Right ventricle myocardium inferior (tissue), 1 donor: ENCODE measurements around the gene MTMR8. TPM values are rescaled to one million over a fixed set of nuclear protein-coding genes. Genes with fewer than 3 reads are reported as not detected.
"Not testable (repeated sequence)": the region's sequence is repeated elsewhere in the genome, so short reads cannot be mapped to it uniquely, and the experiment has no call there.

ENCODE experiments used
- ATAC-seq: fragments of 200-7000 bp; cut with Tn5 transposase; one replicate; pipeline ENCODE4 v1.9.1; 2020; ENCODE audit warnings: mild to moderate bottlenecking, moderate library complexity
- DNase-seq: peaks from one replicate; pipeline ENCODE4 v3.0.0; 2021; ENCODE audit errors: missing footprints
- intact Hi-C: fragments of 100-400 bp; cut with DNase I; formaldehyde crosslinking; loops from one replicate; pipeline ENCODE4 v1.11.0; 2022
- long read RNA-seq: library from polyadenylated mRNA; unstranded; transcript quantifications from one replicate; pipeline ENCODE4 v2.0.0, GENCODE V29; 2021
- total RNA-seq: library from RNA; stranded (reverse); fragmentation: NEBNext Ultra II Directional; extraction: Animal tissue kit (Norgen Biotek cat#: 25700); gene quantifications from one replicate; pipeline ENCODE4 v1.2.1, GENCODE V29; 2021
- donor health status: DM: no; HTN: yes; CAD: no; lungs with severe emphysema.

Gene MTMR8
- total RNA-seq: 0.41 TPM
- long read RNA-seq: 0 reads

DNA sequence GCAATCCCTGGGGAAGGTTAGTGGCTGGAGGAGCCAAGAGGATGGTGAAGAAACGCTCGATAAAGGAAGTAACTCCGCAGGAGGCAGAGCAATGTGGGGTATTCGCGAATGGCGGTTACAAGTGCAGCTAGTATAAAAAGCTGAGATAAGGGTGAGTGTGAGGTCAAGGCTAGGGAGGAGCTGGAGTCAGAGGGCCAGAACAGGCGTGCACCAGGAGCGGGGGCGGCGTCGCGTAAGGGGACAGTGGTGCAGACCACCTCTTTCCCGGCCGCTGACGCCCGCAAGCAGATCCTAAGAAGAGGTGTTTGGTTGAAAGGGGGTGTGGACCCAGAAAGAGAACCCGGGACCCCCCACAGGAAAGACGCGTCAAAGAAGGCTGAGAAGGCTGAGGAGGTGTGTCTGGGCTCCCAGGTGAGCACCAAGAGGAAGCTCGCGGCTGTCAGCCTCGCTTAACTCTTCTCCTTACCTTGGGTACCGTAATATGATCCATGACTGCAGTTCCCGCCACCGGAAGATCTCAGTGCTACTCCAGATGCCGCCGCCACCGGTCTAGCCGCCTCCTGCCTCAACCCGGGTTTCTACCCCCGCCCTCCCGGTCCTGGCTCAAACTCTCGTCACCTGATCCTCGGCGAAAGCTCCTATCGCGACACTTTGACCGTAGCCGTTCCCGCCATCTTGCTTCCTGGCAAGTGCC, at the start of gene MTMR8:
Gene MTMR8 (minus strand): TSS at position 579 of the 694 bp plus-strand sequence. CDS start 89 bp downstream, at position 490.
- peak; percentile 62 for DNase-seq
- ATAC-seq: peak; percentile 75
- intact Hi-C loops: no loop called here

DNA sequence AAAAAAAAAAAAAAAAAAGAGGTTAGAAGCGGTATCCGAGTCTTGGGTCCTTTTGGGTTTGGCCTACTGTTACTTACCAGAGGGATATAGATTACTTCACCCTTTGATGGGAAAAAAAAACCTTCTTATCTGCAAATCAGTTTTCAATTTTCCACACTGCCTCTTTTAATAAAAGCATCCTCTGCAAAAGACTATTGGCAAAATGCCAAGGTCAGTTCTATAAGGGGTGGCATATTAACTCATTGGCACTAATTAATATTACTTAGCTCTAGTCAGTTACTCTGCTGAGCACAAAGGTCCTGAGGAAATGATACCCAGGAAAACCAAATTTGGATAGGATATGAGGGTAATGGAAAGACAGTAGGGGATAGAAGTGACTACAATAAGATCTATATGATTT, 44.3 kb upstream of the MTMR8 start:
- DNase-seq (no peak), ATAC-seq (no peak)
- intact Hi-C loops: no loop called here

DNA sequence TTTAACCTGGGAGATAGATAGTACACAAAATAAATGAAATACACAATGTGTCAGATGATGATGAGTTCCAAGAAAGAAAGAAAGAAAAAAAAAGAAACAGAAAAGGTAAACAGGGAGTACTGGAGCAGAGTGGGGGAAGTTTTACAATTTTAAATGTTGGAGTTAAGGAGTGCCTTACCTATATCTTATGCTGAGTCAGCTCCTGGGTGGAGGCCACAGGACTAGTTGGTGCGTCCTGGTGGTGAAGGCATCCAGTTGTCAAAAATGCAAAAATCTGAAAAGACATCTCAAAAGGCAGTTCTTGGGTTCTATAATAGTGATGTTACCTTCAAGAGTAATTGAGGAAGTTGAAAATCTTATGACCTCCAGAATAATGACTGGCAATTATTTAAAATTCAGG, 42.4 kb upstream of the MTMR8 start:
- DNase-seq: no peak
- intact Hi-C loops: no loop called here
- no peak for ATAC-seq

DNA sequence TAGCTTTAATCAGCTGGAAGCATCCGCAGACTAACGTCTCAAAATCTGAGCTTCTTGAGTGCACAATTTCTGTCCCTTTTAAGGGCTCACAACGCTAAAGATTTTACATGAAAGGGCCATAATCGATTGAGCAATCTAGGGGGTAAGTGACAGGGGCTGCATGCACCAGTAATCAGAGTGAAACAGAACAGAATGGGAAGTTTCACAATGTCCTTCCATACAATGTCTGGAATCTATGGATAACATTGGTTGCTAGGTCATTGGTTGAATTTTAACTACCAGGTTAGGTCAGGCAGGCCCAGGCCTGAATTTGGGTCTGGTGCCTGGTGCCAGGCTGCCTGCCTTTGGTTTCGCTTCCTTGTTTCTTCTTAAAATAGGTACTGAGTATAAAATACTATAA, 42.0 kb upstream of the MTMR8 start:
- intact Hi-C loops: no loop called here

DNA sequence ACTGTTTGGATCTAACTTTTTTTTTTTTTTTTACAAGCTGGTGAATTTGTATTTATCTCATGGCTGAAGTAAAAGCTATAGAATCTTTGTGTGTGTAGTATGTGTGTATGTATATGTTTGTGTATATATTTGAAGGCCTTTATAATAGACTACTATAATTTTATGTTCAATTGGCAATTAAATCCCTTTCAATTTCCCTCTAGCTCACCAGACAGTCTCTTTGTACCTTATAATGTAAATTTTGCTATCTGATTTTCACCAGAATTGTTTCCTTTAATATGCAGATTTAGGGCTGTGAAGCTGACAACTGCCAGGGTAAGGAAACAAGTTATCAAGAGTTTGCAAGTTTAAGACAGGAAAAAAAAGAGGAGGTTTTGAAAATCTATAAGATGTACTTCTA, 33.1 kb upstream of the MTMR8 start:
- DNase-seq (no peak), ATAC-seq (no peak)
- intact Hi-C loops: no loop called here

More for the DNA sequence above, 42.0 kb upstream of the MTMR8 start:
- DNase-seq (no peak), ATAC-seq (no peak)

DNA sequence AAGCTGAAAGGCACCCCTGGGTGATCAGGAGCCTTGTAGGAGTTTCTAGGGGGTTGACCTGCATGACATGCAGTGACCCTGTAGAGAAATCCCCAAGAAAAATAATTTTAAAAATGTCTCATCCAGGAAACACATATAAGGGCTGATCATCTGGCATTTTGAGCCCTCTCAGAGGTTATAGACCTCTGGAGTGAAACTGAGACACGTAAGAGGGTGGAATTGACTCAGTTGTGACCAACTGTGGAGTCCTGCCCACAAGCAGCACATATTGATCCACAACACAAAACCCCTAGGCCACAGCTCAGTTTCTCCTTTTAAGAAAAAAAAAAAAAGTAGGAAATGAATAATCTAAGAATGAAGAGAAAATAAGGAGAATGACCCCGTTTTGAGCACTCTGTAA, 32.5 kb upstream of the MTMR8 start:
- DNase-seq (no peak), ATAC-seq (no peak)
- intact Hi-C loops: no loop called here

DNA sequence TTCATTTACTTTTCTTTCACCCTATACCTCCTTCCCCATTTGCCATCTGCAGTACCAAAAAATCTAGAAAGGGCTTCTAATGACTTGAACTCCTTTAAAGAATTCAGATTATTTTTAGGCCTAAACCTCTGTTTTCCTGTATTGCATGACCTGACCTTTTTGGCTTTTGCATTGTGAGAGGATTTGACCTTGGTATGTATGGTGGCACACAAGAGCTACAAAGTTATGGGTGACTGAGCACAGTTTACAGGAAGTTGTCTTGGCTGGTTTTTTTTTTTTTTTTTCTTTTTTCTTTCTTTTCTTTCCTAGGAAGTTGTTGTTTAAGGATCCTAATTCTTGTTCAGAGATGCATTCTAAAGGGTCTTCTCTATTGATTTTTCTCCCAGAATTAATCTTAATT, 32.0 kb upstream of the MTMR8 start:
- intact Hi-C loops: no loop called here
- ATAC-seq (no peak), DNase-seq (no peak)

DNA sequence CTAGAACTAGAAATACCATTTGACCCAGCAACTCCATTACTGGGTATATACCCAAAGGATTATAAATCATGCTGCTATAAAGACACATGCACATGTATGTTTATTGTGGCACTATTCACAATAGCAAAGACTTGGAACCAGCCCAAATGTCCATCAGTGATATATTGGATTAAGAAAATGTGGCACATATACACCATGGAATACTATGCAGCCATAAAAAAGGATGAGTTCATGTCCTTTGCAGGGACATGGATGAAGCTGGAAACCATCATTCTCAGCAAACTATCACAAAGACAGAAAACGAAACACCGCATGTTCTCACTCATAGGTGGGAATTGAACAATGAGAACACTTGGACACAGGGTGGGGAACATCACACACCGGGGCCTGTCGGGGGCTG, 14.5 kb upstream of the MTMR8 start:
- DNase-seq, intact Hi-C loops, ATAC-seq: not testable (repeated sequence)

DNA sequence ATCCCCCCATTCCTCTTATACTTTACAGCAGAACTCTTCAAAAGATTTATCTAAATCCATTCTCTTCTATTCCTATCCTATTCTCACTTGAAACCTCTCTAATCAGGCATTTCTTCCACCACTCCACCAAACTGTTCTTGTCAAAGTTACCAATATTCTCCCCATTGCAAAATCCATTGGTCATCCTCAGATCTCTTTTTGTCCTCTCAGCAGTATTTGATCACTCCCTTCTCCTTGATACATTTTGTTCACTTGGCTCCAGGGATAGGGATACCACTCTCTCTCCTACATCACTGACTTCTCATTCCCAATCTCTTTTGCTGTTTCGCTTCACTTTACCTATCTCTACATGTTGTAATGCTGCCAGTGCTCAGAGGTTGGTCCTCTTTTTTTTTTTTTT, 2.8 kb upstream of the MTMR8 start:
- ATAC-seq (no peak), DNase-seq (no peak)
- intact Hi-C loops: no loop called here

DNA sequence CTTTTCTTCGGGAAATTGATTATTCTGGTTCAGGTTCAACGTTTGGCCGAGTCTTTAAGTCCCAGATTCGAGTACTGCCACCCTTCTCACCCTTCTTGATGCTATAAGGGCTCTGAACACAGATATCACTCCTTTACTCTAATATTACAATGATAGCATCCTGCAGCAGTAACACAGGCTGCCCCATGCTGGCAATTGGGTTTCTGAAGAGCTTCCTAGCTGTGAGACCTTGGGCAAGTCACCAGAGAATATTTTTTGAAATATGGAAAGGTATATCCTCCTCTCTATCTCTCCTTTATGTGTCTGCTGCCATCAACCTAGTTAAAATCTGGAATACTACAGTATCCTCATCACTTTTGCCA, 297 bp upstream of the MTMR8 start:
- no peak for DNase-seq
- no peak for ATAC-seq
- intact Hi-C loops: no loop called here

DNA sequence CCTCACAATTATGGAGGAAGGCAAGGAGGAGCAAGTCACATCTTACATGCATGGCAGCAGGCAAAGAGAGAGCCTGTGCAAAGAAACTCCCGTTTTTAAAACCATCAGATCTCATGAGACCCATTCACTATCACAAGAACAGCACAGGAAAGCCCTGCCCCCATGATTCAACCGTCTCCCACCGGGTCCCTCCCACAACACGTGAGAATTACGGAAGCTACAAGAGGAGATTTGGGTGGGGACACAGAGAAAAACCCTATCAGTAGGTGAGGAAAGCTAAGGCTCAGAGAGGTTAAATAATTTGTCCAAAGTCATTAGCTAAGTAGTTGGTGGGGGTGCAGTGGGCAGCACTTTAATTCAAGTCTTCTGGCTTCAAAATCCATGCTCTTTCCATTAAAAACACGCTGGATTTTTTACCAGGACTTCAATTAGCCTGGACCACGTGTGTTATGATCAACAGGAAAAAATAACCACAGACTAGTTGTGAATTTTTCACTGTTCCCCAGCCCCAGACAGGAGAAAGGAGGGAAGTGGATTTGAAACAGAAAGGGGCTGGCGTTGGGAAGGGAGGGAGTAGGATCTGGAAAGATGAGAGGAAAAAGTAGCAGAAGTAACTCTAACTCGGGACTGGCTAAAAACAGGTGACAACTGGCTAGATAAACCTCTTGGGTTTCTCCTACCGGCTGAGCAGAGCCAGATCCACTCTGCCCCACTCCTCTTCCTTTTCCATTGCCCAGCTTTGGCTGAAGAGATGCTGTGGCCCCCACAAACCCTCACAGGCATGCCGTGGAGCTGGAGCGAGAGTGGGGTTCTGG, 986 bp downstream of the MTMR8 start:
- no peak for ATAC-seq
- no peak for DNase-seq
- intact Hi-C loops: no loop called here

DNA sequence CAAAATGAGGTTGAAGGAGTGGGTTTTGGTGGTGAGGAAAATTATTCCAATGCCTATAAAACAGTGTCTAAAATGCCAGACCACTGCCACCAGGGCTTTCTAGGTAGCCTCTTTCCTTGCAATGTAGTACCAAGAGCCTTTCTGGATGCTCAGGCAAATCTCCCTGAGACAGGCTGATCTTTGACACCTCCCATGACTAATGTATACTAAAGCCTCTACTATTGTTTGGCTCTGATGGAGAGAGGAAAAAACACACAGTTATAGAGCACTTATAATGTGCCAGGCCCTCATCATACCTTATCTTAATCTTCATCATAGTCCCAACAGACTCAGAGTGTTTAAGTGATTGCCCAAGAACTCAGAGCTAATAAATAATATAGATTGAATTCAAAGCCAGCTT, 5.8 kb downstream of the MTMR8 start:
- intact Hi-C loops: no loop called here
- DNase-seq: no peak
- ATAC-seq: no peak

DNA sequence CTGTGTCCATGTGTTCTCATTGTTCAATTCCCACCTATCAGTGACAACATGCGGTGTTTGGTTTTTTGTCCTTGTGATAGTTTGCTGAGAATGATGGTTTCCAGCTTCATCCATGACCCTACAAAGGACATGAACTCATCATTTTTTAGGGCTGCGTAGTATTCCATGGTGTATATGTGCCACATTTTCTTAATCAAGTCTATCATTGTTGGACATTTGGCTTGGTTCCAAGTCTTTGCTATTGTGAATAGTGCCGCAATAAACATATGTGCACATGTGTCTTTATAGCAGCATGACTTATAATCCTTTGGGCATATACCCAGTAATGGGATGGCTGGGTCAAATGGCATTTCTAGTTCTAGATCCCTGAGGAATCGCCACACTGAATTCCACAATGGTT, 14.5 kb downstream of the MTMR8 start:
- ATAC-seq, DNase-seq, intact Hi-C loops: not testable (repeated sequence)

DNA sequence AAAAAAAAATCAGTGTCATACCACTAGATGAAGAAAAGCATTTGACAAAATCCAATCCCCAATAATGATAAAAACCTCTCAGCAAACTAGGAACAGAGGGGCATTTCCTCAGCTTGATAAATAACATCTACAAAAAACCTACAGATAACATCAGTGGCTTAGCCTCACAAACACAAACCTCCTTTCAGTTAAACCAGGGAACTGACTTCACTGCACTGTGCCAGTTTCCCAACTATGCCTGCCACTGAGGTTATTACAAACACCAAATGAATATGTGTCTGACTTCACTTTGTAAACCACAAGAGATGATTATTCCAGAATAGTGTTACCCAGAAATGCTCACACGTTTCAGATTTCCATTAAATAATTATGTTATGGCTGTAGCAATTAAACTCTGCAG, 15.3 kb downstream of the MTMR8 start:
- no peak for DNase-seq
- intact Hi-C loops: no loop called here
- ATAC-seq: no peak

DNA sequence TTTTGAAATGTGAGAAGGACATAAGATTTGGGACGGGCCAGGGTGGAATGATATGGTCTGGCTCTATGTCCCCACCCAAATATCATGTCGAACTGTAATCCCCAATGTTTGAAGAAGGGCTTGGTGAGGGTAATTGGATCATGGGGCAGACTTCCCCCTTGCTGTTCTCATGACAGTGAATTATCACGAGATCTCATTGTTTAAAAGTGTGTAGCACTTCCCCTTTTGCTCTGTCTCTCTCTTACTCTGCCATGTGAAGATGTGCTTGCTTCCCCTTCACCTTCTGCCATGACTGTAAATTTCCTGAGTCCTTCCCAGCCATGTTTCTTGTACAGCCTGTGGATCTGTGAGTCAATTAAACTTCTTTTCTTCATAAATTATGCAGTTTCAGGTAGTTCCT, 17.5 kb downstream of the MTMR8 start:
- no peak for ATAC-seq
- no peak for DNase-seq
- intact Hi-C loops: no loop called here

DNA sequence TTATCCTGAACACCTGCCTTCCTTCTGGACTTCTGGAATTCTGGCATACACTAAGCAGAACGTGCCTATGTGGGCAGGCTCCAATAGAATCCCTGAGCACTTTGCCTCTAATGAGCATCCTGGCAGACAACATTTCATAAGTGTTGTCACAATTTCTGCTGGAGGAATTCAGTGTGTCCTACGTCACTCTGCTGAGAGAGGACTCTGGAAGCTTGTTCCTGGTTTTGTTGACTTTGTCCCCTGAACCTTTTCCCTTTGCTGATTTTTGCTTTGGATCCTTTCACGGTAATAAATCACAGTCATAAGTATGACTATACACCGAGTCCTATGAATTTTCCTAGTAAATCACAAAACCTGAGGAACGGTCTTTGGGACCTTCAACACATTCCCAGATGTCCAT, 43.2 kb downstream of the MTMR8 start:
- ATAC-seq (no peak), DNase-seq (no peak)
- intact Hi-C loops: no loop called here

DNA sequence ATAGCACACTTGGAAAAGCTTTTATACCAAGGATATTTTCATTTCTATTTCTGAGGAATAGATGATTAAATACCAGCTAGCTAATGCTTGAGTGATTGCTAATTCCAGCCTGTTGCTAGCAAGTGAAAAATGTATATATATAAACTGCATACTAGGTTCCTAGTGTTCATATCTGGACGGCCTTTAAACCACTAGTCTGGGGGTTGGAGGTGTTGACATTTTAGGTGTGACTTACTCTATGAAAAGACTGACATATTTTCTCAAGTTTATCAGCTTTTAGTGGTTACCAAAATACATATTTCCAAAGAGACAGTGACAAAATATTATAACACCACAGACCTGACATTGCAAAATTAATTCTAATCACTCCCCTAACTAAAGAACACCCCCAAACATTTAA, 44.7 kb downstream of the MTMR8 start:
- intact Hi-C loops: no loop called here
- ATAC-seq: no peak
- no peak for DNase-seq

DNA sequence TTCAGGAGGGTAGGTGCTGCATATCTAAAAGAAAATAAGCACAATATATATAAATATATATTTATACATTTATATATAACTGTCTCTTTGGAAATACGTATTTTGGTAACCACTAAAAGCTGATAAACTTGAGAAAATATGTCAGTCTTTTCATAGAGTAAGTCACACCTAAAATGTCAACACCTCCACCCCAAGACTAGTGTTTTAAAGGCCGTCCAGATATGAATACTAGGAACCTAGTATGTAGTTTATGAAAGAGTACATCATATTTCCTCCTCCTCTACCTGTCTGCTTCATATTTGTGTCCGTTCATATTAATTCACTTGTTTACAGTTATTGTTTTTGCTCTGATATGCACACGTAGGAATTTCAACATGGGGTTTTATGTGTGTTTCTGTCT, 45.2 kb downstream of the MTMR8 start:
- no peak for DNase-seq
- no peak for ATAC-seq
- intact Hi-C loops: no loop called here

DNA sequence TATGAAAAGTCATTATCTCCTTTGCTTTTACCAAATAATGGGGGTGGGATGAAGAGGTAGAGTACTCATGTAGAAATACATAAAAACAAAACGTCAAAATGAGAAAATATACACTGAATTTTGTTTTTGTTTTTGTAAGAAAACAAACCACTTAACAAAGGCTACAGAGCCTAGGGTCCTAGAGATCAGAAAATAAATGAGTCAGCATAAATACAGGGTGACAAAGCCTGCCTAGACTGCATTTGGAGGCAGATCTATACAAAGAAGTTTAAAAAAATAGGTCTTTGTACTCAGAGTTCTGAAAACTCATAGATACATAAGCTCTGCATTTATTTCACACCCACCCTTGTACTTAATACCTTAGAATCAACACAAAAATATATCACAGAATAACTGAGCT, 52.4 kb downstream of the MTMR8 start:
- intact Hi-C loops: no loop called here
- DNase-seq (no peak), ATAC-seq (no peak)

DNA sequence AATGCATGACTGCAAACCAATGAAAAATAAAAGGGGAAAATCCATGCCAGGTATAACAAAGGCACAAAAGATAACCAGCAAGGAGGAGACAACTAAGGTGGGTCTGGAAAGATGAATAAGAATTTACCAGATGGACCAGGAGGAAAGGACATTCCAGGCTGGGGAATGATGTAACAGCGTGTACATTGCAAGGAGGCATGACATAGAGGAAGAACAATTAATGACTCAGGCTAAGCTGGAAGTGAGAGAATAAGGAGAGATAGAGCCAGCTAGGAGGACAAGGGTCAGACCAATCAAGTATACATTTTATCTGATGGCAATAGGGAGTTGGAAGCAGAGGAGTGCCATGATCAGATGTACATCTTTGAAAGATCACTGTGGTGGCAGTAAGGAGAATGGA, 57.0 kb downstream of the MTMR8 start:
- intact Hi-C loops: no loop called here
- no peak for ATAC-seq
- DNase-seq: no peak

DNA sequence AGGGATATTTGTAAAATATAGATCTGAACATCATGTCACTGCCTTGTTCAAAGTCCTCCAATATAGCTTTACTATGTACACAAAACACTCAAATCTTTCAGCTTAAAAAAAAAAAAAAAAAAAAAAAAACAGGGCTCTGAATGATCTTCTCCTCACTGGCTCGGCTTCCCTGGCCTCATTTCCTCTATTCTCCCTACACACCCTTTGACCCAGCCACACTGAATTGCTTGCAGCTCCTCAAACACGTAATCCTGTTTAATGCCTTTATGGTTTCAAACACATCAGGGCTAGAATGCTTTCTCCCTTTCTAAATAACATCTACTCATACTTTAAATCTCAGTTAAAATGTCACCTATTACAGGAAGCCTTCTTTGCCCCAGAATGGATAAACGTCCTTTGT, 60.8 kb downstream of the MTMR8 start:
- intact Hi-C loops: no loop called here
- DNase-seq: no peak
- ATAC-seq: no peak
